ENCODE data around the gene ATL3. TPM values are rescaled to one million over a fixed set of nuclear protein-coding genes. Genes with fewer than 3 reads are reported as not detected.
A peak's percentile ranks its signal among the peaks of the same experiment; 100 is the strongest.

ATL3 gene
- total RNA-seq (70.0 and 70.2 TPM in 2 replicates), polyA plus RNA-seq (21.7 and 25.0 TPM in 2 replicates), polyA minus RNA-seq (70.1 and 80.3 TPM in 2 replicates), Bru-seq, nascent RNA (percentile 87 among the genes with signal in this experiment), BruChase-seq, experiment 1, labeled RNA remaining after a 6-hour chase (percentile 97 among the genes with signal in this experiment), BruChase-seq, experiment 2, labeled RNA remaining after a 2-hour chase (percentile 90 among the genes with signal in this experiment)
- polyA plus RNA-seq (2011; cell fraction: cytosol; rRNA removed): 21.7 and 23.3 TPM in 2 replicates
- 15.1 and 20.7 TPM in 2 replicates for polyA plus RNA-seq (2011; cell fraction: nucleus; rRNA removed)
- 24.3 and 33.7 TPM in 2 replicates for polyA plus RNA-seq (2012)
- polyA minus RNA-seq (2011; cell fraction: cytosol; rRNA and poly(A)+ RNA removed): 45.2 TPM
- polyA minus RNA-seq (2011; cell fraction: nucleus; rRNA and poly(A)+ RNA removed): 13.4 and 21.4 TPM in 2 replicates
- long read RNA-seq, full-length matches to known transcripts: 63 of 91 reads
- long read RNA-seq, partial matches to known transcripts: 8 of 91 reads
- long read RNA-seq, other reads (novel, unspliced or antisense): 20 of 91 reads

GRCh38 chr11:63671322-63672155 is at the start of gene ATL3:
ATL3 (minus strand) TSS chr11:63671376; CDS start chr11:63671335, 41 bp downstream.
- BruUV-seq (replicated peaks): no TSS peak
- Histone ChIP-seq H3K27me3 (ENCODE audit: control insufficient read depth in 2 of 2, insufficient read depth in 2 of 2, low read length in 2 of 2) (no peaks in the 10 kb centered on the region), H4K20me1 (replicated peaks; ENCODE audit: control insufficient read depth, extremely low read depth, insufficient read depth, low read length) (peaks cover 3% of the 10 kb centered on the region), H3K79me2 (ENCODE audit: control insufficient read depth, insufficient read depth, low read length) (peaks cover 40% of the 10 kb centered on the region), H3K27ac (ENCODE audit: insufficient read depth, low read depth, low read length) (peak within 1 kb of the TSS; percentile 65), H3K36me3 (ENCODE audit: control insufficient read depth in 2 of 2, extremely low read depth in 1 of 2, insufficient read depth in 2 of 2, low read length in 2 of 2) (no peaks in the 10 kb centered on the region), H3K4me3 (replicated peaks in 1 of 3; ENCODE audit: insufficient read depth in 1 of 3, low read depth in 1 of 3, low read length in 3 of 3) (peak within 1 kb of the TSS; percentile 73 to 96 (median 76)), H3K9me3 (replicated peaks; ENCODE audit: control insufficient read depth, insufficient read depth, low read length) (no peaks in the 10 kb centered on the region), H2AFZ (ENCODE audit: low read depth, low read length) (peak within 1 kb of the TSS; percentile 71), H3K4me1 (ENCODE audit: control insufficient read depth, extremely low read depth, insufficient read depth, low read length) (peaks cover 15% of the 10 kb centered on the region), H3K4me2 (ENCODE audit: insufficient read depth, low read length) (peak within 1 kb of the TSS; percentile 99), H3K9me1 (replicated peaks; ENCODE audit: control insufficient read depth, extremely low read depth, insufficient read depth, low read length) (no peaks in the 10 kb centered on the region), H3K9ac (replicated peaks; ENCODE audit: extremely low read depth, insufficient read depth, low read length) (peak within 1 kb of the TSS; percentile 83)
- TF ChIP-seq EZH2 (IDR thresholded peaks at IDR 0.05; ENCODE audit: borderline replicate concordance, low read depth, low read length, severe bottlenecking) (no peak), JUN (IDR thresholded peaks at IDR 0.05; ENCODE audit: borderline replicate concordance, insufficient read depth, insufficient read length, low read depth) (no peak), FOS (IDR thresholded peaks at IDR 0.05; ENCODE audit: borderline replicate concordance, insufficient read depth, low read length) (no peak), POLR2AphosphoS5 (IDR thresholded peaks at IDR 0.05; ENCODE audit: insufficient read depth, low read depth, low read length) (peak; percentile 98), POLR2A (IDR thresholded peaks at IDR 0.05; ENCODE audit: low read depth, low read length) (peak; percentile 88), MYC (IDR thresholded peaks at IDR 0.05; ENCODE audit: low read depth, low read length) (peak; percentile 86), CTCF (IDR thresholded peaks at IDR 0.05; ENCODE audit: extremely low read depth in 1 of 2, insufficient read depth in 1 of 2, low read depth in 1 of 2, low read length in 2 of 2) (peak in 1 of 2 donors; percentile 9), MAX (IDR thresholded peaks at IDR 0.05; ENCODE audit: insufficient read depth, insufficient read length) (peak; percentile 93), GATA2 (IDR thresholded peaks at IDR 0.05; ENCODE audit: insufficient read depth, insufficient read length, low read depth, low read length) (no peak)
- ChIA-PET POLR2A (interaction anchor here (2.0 kb wide), 1 partner anchor 10 kb away, joined by 11 read pairs; the partner anchor contains the start of gene RTN3), CTCF (interaction anchor here (0.8 to 3.7 kb wide), 9 partner anchors 10 to 97 kb away, joined by 3 to 30 read pairs (median 4); partner anchors contain the start of genes RTN3 and ZFTA)
- dilution Hi-C loops (cut with MboI; ENCODE audit: extremely low pct_ligation_motif_present, low sequenced_read_pairs): no loop called here
- FAIRE-seq (peak; percentile 92), DNase-seq (ENCODE audit: low read depth, low spot score) (peak; percentile 97)
- intact Hi-C loops (cut with micrococcal nuclease): loop anchor here (1.0 kb wide), 2 partner anchors 10 to 67 kb away; partner anchors contain the start of gene RTN3

All from endothelial cell of umbilical vein (primary cell).